ENCODE data around the gene SHC2. TPM values are rescaled to one million over a fixed set of nuclear protein-coding genes. Genes with fewer than 3 reads are reported as not detected.

Gene SHC2, protein sequence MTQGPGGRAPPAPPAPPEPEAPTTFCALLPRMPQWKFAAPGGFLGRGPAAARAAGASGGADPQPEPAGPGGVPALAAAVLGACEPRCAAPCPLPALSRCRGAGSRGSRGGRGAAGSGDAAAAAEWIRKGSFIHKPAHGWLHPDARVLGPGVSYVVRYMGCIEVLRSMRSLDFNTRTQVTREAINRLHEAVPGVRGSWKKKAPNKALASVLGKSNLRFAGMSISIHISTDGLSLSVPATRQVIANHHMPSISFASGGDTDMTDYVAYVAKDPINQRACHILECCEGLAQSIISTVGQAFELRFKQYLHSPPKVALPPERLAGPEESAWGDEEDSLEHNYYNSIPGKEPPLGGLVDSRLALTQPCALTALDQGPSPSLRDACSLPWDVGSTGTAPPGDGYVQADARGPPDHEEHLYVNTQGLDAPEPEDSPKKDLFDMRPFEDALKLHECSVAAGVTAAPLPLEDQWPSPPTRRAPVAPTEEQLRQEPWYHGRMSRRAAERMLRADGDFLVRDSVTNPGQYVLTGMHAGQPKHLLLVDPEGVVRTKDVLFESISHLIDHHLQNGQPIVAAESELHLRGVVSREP
- 1.7 and 2.5 TPM in 2 replicates for total RNA-seq

DNA sequence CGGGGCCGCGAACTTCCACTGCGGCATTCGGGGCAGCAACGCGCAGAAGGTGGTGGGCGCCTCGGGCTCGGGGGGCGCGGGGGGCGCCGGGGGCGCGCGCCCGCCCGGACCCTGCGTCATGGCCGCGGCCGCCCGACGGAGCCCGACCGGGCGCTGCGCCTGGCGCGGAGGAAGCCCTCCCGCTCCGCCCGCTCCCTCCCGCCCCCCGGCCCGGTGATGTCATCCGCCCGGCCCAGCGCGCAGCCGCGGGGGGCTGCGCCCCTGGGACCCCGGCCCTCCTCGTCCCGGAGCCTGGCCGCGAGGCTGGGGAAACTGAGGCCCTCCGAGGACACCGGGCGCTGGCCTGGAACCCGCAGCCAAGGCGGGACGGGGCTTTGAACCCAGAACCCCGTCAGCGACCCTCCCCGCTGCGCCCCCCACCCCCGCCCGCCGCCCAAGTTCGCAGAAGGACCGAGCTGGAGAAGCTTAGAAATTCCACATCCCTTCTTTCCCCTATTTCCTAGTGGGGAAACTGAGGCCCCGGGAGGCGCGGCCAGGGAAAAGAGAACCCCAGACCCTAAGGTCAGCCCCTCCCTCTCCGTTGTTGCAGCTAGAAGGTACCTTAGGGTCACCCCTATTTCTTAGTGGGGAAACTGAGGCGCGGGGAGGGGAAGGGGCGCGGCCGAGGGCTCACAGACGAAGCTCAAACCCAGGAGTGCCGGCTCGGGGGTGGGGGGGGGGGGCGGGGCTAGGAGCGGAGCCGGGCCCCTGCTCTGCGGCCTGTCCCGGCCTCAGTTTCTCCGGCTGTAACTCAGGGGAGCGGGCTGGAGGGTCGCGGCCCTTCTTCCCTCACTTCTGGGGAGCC, at the start of gene SHC2:
Gene SHC2, minus strand, starts transcription at position 157 of the 844 bp plus-strand sequence. Its CDS starts 37 bp downstream, at position 120.

DNA sequence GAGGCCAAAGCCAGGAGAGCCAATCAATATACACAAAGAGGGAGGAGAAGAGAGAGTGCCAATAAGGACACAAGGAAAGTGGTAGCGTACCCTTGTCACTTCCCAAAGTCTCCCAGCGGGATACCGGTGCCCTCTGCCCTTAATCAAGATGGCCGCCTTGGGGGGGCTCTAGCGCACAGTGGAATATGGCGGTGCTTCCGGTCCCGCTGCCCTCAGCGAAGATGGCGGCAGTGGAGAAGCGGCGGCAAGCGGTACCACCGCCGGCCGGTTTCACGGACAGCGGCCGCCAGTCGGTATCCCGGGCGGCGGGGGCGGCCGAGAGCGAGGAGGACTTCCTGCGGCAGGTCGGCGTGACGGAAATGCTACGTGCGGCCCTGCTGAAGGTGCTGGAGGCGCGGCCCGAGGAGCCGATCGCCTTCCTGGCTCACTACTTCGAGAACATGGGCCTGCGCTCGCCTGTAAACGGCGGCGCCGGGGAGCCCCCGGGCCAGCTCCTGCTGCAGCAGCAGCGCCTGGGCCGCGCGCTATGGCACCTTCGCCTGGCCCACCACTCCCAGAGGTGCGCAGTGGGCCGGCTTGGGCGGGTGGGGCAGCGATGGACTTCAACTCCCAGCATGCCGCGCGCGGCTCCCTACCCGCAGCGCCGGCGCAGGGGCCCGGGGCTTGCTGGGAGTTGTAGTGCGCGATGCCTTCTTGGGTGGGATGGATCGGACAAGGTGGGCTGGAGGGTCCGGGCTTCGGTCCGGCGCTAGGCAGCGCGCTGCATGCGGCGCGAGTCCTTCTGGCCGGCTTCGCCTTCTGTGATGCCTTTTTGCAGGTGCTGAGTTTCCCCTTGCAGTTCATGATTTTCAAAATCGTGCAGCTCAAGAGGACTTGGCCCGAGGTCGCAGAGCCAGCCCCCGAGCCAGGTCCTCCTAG, 46.7 kb upstream of the SHC2 start, which contains the start of gene TPGS1:
Gene TPGS1, plus strand, starts transcription at position 212 of the 918 bp plus-strand sequence. Its CDS starts 10 bp downstream, at position 222.

DNA sequence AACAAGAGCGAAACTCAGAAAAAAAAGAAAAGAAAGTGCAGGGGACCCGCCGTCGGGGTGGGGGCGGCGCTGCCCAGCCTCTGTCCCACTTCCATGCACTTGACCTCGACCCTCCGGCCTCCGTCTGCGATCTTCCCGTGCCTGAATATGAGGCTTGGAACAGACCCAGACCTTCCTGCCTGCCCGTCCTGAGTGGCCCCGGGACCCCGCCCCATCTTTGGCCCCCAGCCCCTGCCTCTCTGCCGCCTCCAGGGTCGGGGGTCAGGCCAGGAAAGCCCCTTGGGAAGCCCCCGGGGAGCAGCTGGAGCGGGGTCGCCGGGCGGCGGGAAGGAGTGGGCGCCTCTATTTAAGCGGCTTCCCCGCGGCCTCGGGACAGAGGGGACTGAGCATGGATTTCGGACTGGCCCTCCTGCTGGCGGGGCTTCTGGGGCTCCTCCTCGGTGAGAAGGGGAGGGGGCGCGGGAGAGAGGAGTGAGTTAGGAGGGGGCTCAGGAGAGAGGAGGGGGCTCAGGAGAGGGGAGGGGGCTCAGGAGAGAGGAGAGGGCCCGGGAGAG, 35.4 kb upstream of the SHC2 start, which contains the start of gene MADCAM1:
Gene MADCAM1, plus strand, starts transcription at position 375 of the 554 bp plus-strand sequence. Its CDS starts 14 bp downstream, at position 389.

DNA sequence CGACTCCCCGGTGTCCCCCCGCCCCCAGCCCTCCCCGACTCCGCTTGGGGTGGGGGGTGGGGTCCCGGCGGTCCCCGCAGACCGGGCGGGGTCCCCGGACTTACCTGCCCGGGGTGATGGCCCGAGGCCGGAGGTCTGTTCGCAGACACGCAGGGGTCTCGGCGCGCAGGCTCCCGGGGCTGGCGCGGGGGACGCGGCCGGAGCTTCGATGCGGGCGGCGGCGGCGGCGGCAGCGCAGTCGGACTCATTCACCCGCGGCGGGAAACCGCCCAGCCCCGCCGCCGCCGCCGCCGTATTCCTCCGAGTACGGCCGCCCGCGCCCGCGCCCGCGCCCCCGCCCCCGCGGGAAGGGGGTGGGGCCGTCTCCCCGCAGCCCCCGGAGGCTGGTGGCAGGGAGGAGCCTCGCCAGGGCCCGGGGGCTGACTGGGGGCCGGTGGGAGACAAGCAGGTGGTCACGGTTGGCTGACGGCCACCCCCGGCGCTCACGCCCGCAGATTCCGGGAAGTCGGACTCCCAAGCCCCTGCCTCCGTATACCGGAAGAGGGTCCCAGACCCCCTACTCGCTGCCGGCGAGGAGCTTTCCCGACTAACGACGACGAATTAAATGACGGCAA, 51.8 kb downstream of the SHC2 start, which contains the start of gene C2CD4C:
Gene C2CD4C, minus strand, starts transcription at position 246 of the 614 bp plus-strand sequence. CDS start 786 bp downstream, outside the sequence.

Other genes with a start within 250 kb of the SHC2 start
- 11.1 and 37.5 TPM in 2 replicates for gene PLPP2, start 169.6 kb downstream of the SHC2 start, total RNA-seq
- 9.5 and 26.4 TPM in 2 replicates for gene MIER2, start 116.2 kb downstream of the SHC2 start, total RNA-seq
- under 0.01 and 0.09 TPM in 2 replicates for gene C2CD4C, start 51.9 kb downstream of the SHC2 start, total RNA-seq
- under 0.01 TPM in 1 of 2 replicates, not detected in the other for gene MADCAM1, start 35.5 kb upstream of the SHC2 start, total RNA-seq
- gene TPGS1, start 46.5 kb upstream of the SHC2 start, total RNA-seq = 33.4 and 50.4 TPM in 2 replicates
- 61.3 and 76.7 TPM in 2 replicates for gene CDC34, start 70.7 kb upstream of the SHC2 start, total RNA-seq
- not detected in 2 replicates for gene GZMM, start 83.0 kb upstream of the SHC2 start, total RNA-seq
- 256 and 287 TPM in 2 replicates for gene BSG, start 111.6 kb upstream of the SHC2 start, total RNA-seq
- 1.5 and 1.6 TPM in 2 replicates for gene HCN2, start 128.8 kb upstream of the SHC2 start, total RNA-seq
- 14.7 and 17.2 TPM in 2 replicates for gene POLRMT, start 172.5 kb upstream of the SHC2 start, total RNA-seq
- 0.16 TPM in 1 of 2 replicates, not detected in the other for gene FGF22, start 178.8 kb upstream of the SHC2 start, total RNA-seq
- 10.1 and 11.6 TPM in 2 replicates for gene RNF126, start 202.2 kb upstream of the SHC2 start, total RNA-seq
- 24.1 and 37.4 TPM in 2 replicates for gene FSTL3, start 215.4 kb upstream of the SHC2 start, total RNA-seq
- not detected in 2 replicates for gene PRSS57, start 234.4 kb upstream of the SHC2 start, total RNA-seq
- 12.5 and 68.7 TPM in 2 replicates for gene PALM, start 247.9 kb upstream of the SHC2 start, total RNA-seq